Upper lobe of left lung (tissue), 6 donors: ENCODE measurements around the gene BOLA3. TPM values are rescaled to one million over a fixed set of nuclear protein-coding genes. Genes with fewer than 3 reads are reported as not detected.

Experiments used
- ATAC-seq, 2 donors: fragments of 200-7000 bp; cut with Tn5 transposase; one replicate each; pipeline ENCODE4 v1.9.1; 2022; ENCODE audit warnings: mild to moderate bottlenecking in 2 of 2, moderate library complexity in 2 of 2; ENCODE audit not compliant: low FRiP score in 2 of 2
- DNase-seq, 2 donors: peaks; one replicate each; pipeline ENCODE4 v3.0.0-alpha.2; 2019 to 2020
- H3K27ac ChIP-seq, 4 donors: fragments of 200-600 bp; sonication (generic); one replicate each; pipeline ENCODE4 v1.5.1; 2016 to 2019
- H3K27me3 ChIP-seq, 4 donors: fragments of 200-600 bp; sonication (generic); one replicate each; pipeline ENCODE4 v1.5.1; 2017 to 2019
- H3K36me3 ChIP-seq, 4 donors: fragments of 200-600 bp; sonication (generic); one replicate each; pipeline ENCODE4 v1.5.1; 2016 to 2019
- H3K4me1 ChIP-seq, 4 donors: fragments of 200-600 bp; sonication (generic); one replicate each; pipeline ENCODE4 v1.5.1; 2018 to 2019
- H3K4me3 ChIP-seq, 4 donors: fragments of 200-600 bp; sonication (generic); one replicate each; pipeline ENCODE4 v1.5.1; 2017 to 2019; ENCODE audit warnings: mild to moderate bottlenecking in 2 of 4, moderate library complexity in 1 of 4
- H3K9me3 ChIP-seq, 4 donors: fragments of 200-600 bp; sonication (generic); one replicate each; pipeline ENCODE4 v1.5.1; 2018 to 2019
- EP300 ChIP-seq, 4 donors: sonication (generic); formaldehyde crosslinking; IDR thresholded peaks; one replicate each; pipeline ENCODE4 v1.5.1; 2017; ENCODE audit warnings: antibody characterized with exemption in 4 of 4, control low read depth in 2 of 4
- POLR2A ChIP-seq, 4 donors: fragments of 450-650 bp; IDR thresholded peaks; one replicate each; pipeline ENCODE4 v1.5.1; 2016 to 2017; ENCODE audit warnings: antibody characterized with exemption in 4 of 4, mild to moderate bottlenecking in 2 of 4
- POLR2AphosphoS5 ChIP-seq, 2 donors: sonication (generic); formaldehyde crosslinking; IDR thresholded peaks; one replicate each; pipeline ENCODE4 v1.5.1; 2017; ENCODE audit warnings: antibody characterized with exemption in 2 of 2
- WGBS, 2 donors: methylation state at CpG; one replicate each; pipeline ENCODE4 v1.1.5; 2017 to 2018; 5-methylcytosine and 5-hydroxymethylcytosine counted together
- total RNA-seq, 6 donors: library from RNA; depleted of rRNA in 4 of 6; stranded (reverse); fragments of >200 nt in 4 of 6; gene quantifications; one replicate each; pipeline versions ENCODE4 v1.1.0 to v1.2.1, GENCODE V29; 2016 to 2021
- TF ChIP-seq, protein P1 (sequence below), 6 experiments: fragments of 450-650 bp in 4 of 6; fragments of 200-600 bp in 2 of 6; sonication (generic) in 2 of 6; IDR thresholded peaks; one replicate each; pipeline ENCODE4 v1.5.1; 2016 to 2019; ENCODE audit warnings: antibody characterized with exemption in 6 of 6
- donor health status: DM: no; HTN: no; CAD: no; lungs with moderate emphysema.
- donor health status: DM: no; HTN: yes; CAD: no; lungs with severe emphysema.

The BOLA3 gene
- total RNA-seq, 6 donors from 2014 or later = 19.2 to 37.7 (median 24.3) TPM

DNA sequence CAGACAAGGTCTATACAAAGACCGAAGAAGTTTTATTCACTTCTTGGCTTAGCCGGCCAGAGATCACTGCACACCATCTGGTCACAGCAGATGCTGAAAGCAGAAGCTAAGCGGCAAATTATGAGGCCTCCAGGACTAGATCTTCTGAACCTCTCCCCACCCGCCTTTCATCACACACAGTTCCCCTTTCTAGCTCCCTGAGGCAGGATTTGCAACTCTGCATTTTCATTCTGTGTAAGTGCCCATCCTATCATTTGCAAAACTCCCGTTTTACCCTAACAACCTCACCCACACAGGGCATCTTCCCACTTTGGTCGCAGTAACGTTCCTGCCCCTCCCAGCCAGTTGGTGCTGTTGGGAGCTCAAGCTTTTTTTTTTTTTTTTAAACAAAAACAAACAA lies 34.0 kb upstream of the BOLA3 start:
- Histone ChIP-seq H3K27ac (peak overlapping the region; percentile 14 to 63 (median 53)), H3K4me3 (no peak overlapping the region), H3K9me3 (no peaks in the 10 kb centered on the region), H3K27me3 (no peaks in the 10 kb centered on the region), H3K36me3 (no peaks in the 10 kb centered on the region), H3K4me1 (peaks cover 11 to 18% (median 14%) of the 10 kb centered on the region in 4 donors)
- DNase-seq = peak in 1 of 2 donors; percentile 75
- peak; percentile 43 to 45 for ATAC-seq
- TF ChIP-seq POLR2A (IDR thresholded peaks at IDR 0.05) (peak in 1 of 4 donors; percentile 19), EP300 (IDR thresholded peaks at IDR 0.05) (no peak), POLR2AphosphoS5 (IDR thresholded peaks at IDR 0.05) (peak; percentile 14 to 18)
- TF ChIP-seq, protein P1, sequence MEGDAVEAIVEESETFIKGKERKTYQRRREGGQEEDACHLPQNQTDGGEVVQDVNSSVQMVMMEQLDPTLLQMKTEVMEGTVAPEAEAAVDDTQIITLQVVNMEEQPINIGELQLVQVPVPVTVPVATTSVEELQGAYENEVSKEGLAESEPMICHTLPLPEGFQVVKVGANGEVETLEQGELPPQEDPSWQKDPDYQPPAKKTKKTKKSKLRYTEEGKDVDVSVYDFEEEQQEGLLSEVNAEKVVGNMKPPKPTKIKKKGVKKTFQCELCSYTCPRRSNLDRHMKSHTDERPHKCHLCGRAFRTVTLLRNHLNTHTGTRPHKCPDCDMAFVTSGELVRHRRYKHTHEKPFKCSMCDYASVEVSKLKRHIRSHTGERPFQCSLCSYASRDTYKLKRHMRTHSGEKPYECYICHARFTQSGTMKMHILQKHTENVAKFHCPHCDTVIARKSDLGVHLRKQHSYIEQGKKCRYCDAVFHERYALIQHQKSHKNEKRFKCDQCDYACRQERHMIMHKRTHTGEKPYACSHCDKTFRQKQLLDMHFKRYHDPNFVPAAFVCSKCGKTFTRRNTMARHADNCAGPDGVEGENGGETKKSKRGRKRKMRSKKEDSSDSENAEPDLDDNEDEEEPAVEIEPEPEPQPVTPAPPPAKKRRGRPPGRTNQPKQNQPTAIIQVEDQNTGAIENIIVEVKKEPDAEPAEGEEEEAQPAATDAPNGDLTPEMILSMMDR (IDR thresholded peaks at IDR 0.05) = no peak
- 38 to 46% methylated on average over 7 of the region's 7 CpGs for WGBS, 2 donors

DNA sequence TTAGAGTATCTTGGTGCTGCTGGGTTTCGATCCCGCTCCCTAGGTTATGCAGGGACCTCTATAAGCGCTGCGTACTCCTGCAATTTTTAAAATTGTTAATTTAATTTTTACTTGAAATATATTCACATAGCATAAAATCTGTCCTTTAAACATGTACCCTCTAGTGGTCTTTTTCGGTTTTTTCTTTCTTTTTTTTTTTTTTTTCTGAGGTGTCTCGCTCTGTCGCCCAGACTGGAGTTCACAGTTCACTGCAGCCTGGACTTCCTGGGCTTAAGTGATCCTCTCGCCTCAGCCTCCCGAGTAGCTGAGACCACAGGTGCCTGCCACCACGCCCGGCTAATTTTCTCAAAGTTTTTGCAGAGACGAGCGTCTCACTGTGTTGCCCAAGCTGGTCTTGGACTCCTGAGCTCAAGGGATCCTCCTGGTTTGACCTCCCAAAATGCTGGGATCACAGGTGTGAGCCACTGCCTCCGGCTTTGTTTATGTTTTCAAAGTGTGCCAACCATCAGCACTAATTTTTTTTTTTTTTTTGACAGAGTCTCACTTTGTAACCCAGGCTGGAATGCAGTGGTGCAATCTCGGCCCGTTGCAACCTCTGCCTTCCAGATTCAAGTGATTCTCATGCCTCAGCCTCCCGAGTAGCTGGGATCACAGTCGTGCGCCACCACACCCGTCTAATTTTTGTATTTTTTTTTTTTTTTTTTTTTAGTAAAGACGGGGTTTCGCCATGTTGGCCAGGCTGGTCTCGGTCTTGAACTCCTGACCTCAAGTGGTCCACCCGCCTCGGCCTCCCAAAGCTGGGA lies 31.6 kb upstream of the BOLA3 start:
- peaks cover 29 to 37% (median 32%) of the 10 kb centered on the region in 4 donors for H3K4me1 ChIP-seq
- H3K36me3 ChIP-seq = no peaks in the 10 kb centered on the region
- TF ChIP-seq POLR2A (IDR thresholded peaks at IDR 0.05) (peak in 1 of 4 donors; percentile 53), POLR2AphosphoS5 (IDR thresholded peaks at IDR 0.05) (no peak), EP300 (IDR thresholded peaks at IDR 0.05) (no peak)
- TF ChIP-seq, protein P1 (IDR thresholded peaks at IDR 0.05) = peak in 3 of 6 experiments; percentile 4 to 22 (median 4)
- DNase-seq (no peak), ATAC-seq (peak in 1 of 2 donors; percentile 2)
- peak overlapping the region in 3 of 4 donors; percentile 93 to 99 (median 97) for H3K27ac ChIP-seq
- peak overlapping the region; percentile 15 to 91 (median 83) for H3K4me3 ChIP-seq
- no peaks in the 10 kb centered on the region for H3K27me3 ChIP-seq
- WGBS, 2 donors = 50 to 52% methylated on average over 25 of the region's 25 CpGs
- no peaks in the 10 kb centered on the region for H3K9me3 ChIP-seq

DNA sequence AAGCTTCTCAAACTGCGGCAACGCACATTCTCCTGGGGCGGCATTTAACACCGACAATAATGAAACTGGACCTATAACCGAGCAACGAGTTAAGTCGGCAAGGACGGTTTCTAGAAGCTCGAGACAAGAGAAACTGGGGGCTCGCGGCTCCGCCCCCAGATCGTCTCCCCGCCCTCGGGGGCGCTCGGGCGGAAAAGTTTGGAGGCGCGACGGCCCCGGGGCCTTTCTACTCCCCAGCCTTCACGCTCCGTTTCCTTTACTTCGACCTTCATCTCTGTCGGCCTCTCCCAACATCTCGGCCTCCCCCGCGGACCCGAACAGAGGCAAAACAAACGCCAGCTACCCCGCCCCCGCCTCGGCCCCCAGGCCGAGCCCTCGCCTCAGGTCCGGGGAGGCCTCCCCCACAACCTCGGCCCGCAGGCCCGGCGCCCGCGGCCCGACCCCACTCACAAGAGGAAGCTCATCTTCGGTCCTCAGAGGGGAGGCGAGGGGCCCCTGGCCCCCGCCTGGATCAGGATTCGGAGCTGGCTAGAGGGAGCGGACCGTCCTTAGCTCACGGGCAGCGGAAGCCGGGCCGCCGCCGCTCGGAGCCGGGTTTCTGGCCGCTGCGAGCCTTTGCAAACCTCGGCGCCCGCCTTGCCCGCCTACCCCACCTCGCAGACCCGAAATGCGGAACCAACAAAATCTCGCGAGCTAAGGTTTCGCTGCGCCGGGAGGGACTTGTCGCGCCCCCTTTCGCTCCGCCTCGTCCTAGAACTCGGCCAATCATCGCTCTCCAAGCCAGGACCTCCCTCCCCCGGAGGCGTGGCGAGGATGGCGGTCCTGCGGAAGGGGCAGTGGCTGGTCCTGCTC lies 30.7 kb upstream of the BOLA3 start, which contains the start of gene MOB1A:
MOB1A (minus strand) TSS at position 669 of the 852 bp plus-strand sequence; CDS start at position 464, 205 bp downstream.
- peak within 1 kb of the TSS; percentile 73 to 91 (median 83) for H3K4me3 ChIP-seq
- H3K9me3 ChIP-seq = no peaks in the 10 kb centered on the region
- ATAC-seq = peak; percentile 98 to 100
- peak; percentile 94 to 99 for DNase-seq
- H3K4me1 ChIP-seq = peaks cover 29 to 40% (median 32%) of the 10 kb centered on the region in 4 donors
- no peaks in the 10 kb centered on the region for H3K36me3 ChIP-seq
- no peaks in the 10 kb centered on the region for H3K27me3 ChIP-seq
- TF ChIP-seq POLR2AphosphoS5 (IDR thresholded peaks at IDR 0.05) (peak; percentile 85 to 94), EP300 (IDR thresholded peaks at IDR 0.05) (no peak), POLR2A (IDR thresholded peaks at IDR 0.05) (peak in 3 of 4 donors; percentile 90 to 97 (median 96))
- TF ChIP-seq, protein P1 (IDR thresholded peaks at IDR 0.05) = peak in 1 of 6 experiments; percentile 25
- WGBS, 2 donors = 1 to 2% methylated on average over 46 to 70 of the region's 84 CpGs
- H3K27ac ChIP-seq = peak within 1 kb of the TSS; percentile 93 to 99 (median 96)

DNA sequence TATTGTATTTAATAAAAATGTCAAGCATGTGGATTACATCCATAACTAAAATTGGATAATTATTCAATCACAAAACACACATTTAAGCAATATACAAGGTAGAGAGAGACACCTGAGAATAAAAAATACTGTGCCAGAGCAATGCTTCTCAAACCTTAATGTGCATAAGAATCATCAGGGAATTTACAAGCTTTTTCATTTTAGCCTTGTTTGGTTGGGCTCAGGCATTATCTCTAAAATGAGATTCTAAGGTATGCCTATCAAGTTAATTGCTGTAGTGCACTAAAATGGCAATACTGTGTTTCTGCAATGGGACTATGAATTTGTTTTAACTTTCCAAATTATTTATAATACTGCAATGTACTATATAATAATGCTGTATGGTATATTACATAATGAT lies 30.0 kb upstream of the BOLA3 start:
- peak overlapping the region; percentile 73 to 91 (median 83) for H3K4me3 ChIP-seq
- ATAC-seq (no peak), DNase-seq (no peak)
- no peaks in the 10 kb centered on the region for H3K9me3 ChIP-seq
- H3K27ac ChIP-seq = peak overlapping the region; percentile 93 to 99 (median 96)
- no peaks in the 10 kb centered on the region for H3K36me3 ChIP-seq
- no peaks in the 10 kb centered on the region for H3K27me3 ChIP-seq
- TF ChIP-seq EP300 (IDR thresholded peaks at IDR 0.05) = no peak
- TF ChIP-seq, protein P1 (IDR thresholded peaks at IDR 0.05) = no peak
- TF ChIP-seq POLR2A (IDR thresholded peaks at IDR 0.05) = no peak
- no peak for TF ChIP-seq POLR2AphosphoS5 (IDR thresholded peaks at IDR 0.05)
- peaks cover 29 to 43% (median 35%) of the 10 kb centered on the region in 4 donors for H3K4me1 ChIP-seq
